NCI-H1417 treated with DMSO at 0.1 percent for 48 hours (cell line): ENCODE results near the gene STIM2.
"Not testable (repeated sequence)": the region's sequence is repeated elsewhere in the genome, so short reads cannot be mapped to it uniquely, and the experiment has no call there.

Experiments used
- DNase-seq: peaks from one replicate; lab custom pipeline; 2025; lab: John Stamatoyannopoulos, UW

STIM2 gene

DNA sequence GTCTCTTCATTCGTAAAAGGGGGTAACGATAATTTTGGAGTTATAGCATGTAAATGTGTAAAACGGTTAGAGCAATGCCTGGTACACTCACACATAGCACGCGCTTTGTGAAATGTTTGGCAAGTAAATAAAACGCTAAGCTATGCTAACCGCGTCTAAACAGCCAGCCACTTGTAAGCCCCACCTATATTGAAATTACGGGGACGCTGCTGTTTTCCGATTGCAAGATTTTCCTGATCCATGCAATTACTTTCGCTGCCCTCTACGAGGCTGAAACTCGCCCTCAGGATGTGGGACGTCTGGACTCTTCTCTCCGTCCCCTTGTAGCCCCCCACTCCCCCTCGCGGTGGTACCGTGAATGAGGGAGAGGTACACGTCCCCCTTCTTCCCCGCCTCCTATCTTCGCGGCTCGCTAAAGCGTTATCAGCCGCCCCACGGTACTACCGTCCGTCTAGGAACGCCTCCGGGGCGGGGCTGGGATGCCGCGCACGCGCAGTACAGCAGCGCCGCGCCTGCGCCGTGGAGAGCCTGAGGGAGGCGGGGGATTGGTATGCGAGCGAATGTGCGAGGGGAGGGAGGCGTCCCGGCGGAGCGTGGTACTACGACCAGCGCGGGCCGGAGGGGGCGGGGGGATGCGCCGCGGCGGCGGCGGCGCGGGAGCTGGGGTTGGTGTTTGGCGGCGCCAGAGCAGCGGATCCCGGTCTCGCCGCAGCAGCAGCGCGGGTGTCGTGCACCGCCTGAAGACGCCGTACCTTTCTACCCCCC, at the start of gene STIM2:
Gene STIM2, plus strand, starts transcription at position 685 of the 765 bp plus-strand sequence.
- peak; percentile 83 for DNase-seq

DNA sequence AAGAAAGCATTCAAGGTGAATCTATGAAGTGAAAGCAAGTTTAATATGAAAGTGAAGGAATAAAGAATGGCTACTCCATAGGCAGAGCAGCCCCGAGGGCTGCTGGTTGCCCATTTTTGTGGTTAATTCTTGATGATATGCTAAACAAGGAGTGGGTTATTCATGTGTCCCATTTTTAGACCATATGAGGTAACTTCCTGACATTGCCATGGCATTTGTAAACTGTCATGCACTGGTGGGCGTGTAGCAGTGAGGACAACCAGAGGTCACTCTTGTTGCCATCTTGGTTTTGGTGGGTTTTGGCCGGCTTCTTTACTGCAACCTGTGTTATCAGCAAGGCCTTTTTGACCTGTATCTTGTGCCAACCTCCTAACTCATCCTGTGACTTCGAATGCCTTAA, 49.1 kb upstream of the STIM2 start:
- not testable (repeated sequence) for DNase-seq

DNA sequence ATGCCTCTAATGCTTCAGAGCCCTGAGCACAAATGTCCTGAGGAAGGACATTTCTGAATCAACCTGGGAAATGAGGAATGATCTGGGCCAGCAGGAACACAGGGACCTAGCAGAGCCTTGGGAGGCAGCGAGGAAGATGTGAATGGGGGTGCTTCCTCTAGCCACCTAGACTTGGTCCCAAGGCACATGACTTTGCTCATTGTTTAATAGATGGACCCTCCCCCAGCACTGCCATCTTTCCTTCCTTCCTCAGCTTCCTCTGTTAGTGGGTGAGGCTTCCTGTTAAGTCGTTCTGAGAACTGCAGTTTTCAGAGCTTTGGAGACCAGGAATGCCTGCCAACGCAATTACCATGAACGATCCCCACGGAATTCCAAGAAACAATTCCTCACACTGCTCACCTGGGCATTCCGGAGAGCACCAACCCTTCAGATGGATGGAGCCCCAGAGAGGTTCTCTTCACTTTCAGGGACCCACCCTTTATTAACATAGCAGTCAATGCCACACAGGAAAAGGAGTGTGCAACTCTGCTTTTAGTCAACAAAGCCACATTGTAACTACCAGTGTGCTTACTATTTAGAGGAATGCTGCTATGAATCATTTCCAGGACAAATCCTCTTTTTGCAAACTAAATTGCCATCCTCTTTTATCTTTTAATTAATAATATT, 48.5 kb upstream of the STIM2 start:
- no peak for DNase-seq

DNA sequence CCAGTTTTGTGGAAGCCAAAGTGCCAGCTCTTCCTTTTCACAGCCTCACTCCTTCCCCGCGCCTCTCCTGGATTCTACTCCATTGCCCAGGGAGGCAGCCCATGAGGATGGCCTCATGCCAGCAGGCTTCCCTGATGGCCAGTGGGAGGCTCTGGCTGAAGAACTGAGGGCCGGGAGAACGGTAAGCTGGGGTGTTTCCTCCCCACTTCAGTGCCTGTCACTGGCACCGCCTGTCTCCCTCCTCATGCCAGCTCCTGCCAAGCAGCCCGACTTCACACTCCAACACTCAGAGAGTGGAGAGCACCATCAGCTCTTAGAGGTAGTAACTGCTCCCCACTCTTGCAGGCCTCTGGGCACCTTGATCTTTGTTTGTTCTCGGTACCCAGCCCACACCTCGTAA, 46.9 kb upstream of the STIM2 start:
- DNase-seq: no peak

DNA sequence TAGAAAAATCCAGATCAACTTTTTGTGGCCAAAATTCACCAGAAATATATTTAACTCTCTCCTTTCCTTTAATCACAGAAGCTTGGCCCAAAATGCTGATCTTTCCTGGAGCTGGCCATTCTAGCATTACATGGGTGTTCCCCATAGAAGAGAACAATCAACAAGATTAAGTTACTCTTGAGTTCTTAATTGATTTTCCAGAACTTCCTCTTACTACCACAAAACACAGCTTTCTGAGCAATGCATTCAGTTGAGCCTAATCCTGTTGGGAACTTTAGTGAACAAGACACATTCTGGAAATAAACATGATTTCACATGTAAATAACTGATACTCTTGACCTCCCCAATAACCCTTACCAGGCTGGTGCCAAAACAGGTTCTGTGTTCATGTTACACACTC, 45.4 kb upstream of the STIM2 start:
- no peak for DNase-seq

DNA sequence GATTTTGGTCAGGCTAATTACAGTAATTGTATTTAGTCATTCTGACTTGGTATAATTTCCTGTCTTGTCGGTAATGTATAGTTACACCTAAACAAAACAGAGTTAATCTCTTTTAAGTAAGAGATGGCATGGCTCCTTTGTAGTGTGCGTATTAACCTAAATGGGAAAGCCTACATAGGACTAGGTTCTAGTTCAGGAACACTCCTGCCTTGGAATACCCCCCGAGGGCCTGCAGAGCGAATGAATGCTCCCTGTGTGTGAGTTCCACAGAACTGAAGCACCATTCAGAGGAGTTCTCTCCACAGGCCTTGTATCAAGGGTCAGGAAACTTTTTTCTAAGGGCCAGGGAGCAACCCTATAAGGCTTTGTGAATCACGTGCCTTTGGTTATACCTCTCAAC, 44.9 kb upstream of the STIM2 start:
- no peak for DNase-seq

DNA sequence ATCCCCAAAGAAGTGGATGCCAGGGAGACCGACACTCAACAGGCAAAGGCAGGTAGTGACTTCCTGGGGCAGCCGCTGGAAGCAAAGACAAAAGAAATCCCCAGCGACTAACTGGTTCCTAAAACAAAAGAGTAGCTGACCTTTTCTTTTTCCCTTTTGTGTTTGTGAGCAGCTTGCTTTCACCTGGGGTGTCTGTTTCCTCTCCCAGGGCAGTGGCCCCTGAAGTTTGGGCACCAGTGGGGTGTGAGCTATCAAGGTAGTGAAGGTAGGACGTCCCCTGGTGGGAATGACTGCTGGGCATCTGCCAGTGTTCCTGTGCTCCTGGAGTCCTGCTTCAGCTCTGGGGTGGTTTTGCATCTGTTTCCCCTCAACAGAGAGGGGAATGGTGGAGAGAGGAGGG, 41.6 kb upstream of the STIM2 start:
- no peak for DNase-seq

DNA sequence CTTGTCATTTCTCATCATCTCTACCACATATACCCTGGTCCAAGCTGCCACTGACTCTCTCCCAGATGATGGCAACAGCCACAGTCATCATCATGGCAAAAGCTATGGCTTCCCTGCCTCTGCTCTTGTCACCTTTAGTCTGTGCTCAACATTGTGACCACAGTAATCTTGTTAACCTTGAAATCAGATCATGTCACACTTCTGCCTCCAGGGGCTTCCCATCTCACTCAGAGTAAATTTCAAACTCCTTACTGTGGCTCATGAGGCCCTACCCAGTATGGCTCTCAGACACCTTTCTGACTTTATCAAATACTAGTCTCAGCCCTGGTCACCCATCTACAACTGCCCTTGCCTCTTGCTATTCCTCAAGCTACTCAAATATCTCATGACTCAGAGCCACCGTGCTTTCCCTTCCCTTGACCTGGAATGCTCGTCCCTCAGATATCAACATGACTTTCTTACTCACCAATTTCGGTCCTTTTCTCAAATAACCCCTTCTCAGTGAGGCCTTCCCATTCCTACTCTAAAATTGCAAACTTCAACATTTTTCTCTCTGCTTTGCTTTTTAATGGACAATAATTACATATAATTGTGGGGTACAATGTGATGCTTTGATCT, 41.1 kb upstream of the STIM2 start:
- no peak for DNase-seq

DNA sequence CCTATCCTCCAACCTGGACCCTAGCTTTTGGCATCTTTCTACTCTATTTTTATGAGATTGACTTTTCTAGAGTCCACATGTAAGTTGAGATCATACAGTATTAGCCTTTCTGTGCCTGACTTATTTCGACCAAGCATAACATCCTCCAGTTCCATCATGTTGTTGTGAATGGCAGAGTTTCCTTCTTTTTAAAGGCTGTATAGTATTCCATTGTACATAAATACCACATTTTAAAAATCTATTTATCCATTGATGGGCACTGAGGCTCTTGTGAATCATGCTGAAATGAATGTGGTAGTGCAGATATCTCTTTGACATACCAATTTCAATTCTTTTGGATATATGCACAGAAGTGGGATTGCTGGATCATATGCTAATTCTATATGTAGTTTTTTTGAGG, 40.3 kb upstream of the STIM2 start:
- no peak for DNase-seq

DNA sequence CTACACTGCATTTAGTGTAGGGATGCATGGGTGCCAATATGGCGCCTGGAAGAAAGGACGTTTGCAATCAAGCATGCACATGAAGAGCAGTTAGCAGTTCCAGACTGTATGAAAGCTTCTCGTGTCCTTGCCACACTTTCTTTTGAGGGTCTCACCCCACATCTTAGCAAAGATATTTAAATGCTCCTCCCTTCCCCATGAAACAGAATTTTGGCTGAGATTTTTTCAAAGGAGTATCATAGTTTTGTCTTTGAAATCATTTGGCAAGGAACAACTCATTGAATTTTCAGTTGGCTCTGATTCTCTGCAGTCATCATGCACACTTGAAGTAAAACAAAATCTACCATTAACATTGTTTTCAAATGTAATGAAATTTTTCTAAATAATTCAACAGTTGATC, 39.6 kb upstream of the STIM2 start:
- no peak for DNase-seq

DNA sequence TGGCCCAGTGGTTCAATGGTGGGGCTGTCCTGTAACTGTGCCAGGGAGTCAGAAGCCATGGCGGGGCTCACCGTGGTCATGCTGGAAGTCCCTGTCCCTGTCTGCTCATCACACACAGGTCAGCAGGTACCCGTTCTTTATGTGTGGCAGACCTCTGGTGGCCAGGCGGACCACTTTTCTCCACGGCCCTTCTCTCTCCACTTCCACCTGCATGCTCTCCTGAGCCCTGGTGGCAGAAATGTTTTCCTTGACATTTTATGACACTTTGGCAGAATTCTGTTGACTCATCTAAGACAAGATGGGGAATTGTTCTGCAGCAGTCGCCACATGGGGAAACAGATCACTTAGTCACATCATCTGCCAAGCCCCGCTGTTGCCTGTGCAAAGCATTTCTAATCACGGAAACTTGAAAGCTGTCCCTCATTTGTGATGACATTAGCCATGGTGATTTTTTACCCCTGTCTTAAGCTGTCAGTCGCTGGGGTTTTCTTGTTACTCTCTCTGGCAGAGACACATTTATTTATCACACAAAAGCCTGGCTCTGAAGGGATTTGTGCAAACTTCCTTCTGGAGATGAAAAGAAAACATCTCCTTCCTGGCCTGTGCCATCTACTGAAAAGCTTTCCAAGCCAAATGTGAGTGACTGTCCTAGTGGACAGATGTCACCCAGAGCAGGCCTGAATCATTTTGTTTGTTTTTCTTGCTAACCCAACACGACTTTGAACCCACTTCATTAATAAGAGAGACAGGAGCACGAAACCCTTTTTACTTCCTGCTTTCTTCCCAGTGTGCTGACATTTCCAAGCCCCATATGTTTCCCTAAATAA, 38.8 kb upstream of the STIM2 start:
- no peak for DNase-seq

DNA sequence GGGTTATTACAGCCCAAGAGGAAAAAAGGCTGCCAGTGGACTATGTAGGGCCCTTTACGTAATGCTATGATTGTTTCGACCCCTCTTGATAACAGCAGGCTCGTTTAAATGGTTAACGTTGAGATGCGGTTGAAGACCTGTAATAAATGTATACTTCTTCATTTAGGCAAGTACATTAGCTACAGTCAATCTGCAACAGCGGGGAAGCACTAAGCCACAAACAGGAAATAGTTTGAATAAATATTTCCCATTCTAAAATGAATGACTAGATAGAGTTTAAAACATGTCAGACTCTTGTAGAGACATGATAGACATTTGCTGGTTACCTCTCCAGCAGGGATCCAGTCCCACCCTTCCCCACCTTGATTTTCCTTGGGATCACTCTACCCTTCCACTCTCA, 38.1 kb upstream of the STIM2 start:
- no peak for DNase-seq

DNA sequence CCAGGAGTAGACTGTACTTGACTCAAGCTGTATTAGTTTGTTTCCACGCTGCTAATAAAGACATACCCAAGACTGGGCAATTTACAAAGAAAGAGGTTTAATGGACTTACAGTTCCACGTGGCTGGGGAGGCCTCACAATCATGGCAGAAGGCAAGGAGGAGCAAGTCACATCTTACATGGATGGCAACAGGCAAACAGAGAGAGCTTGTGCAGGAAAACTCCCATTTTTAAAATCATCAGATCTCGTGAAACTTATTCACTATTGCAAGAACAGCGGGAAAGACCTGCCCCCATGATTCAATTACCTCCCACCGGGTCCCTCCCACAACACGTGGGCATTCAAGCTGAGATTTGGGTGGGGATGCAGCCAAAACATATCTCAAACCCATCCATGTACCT, 37.7 kb upstream of the STIM2 start:
- DNase-seq: not testable (repeated sequence)

DNA sequence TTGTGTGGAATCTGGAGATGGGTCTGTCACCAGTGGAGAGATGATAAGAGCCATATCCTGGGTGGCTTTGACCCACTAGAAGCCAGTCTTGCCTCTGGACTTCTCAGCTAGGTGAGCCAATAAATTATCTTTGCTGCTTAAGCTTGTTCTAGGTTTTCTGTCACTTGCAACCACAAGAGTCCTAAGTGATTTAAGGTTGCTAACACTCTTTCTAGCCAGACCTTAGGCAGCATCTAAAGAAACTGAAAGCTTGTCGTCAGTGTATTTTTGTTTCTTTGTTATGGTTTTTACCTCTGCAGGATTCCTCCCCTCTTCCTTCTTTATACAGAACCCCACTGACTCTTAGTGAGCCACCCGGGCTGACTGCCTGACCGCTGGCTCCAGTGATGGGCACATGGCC, 37.1 kb upstream of the STIM2 start:
- no peak for DNase-seq

DNA sequence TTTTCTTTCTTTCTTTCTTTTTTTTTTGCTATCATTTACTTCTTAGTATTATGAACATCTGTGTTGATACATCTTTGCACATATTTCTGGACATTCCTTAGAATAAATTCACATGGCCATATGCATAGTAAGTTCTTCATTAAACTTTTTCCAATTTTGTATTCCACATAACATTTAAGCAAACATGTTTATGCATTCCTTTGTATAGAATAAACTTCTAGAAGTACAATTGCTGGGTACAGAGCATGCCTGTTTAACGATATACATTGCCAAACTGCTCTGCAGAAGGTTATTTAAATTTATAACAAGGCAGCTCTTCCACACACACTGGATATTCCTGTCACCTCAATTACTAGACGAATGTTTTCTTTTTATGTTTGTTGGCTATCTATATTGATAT, 36.0 kb upstream of the STIM2 start:
- DNase-seq: no peak

DNA sequence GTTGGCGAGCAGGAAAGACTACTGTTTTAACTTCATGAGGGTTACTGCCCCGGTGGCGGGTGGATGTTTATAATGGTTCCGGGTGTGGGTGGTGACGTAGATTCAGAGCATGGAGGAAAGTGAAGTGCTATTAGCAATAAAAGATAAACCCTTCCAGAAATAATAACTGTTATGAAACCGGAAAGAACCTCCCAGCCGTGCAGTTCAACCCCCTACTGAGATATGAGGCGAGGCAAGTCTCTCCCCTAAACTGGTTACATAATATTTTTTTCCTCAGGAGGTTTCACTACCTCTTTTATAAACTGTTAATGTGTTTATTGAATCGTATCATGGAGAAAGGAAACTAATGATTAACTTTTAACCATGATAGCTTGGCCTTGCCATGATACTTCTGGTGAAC, 33.9 kb upstream of the STIM2 start:
- DNase-seq: no peak

DNA sequence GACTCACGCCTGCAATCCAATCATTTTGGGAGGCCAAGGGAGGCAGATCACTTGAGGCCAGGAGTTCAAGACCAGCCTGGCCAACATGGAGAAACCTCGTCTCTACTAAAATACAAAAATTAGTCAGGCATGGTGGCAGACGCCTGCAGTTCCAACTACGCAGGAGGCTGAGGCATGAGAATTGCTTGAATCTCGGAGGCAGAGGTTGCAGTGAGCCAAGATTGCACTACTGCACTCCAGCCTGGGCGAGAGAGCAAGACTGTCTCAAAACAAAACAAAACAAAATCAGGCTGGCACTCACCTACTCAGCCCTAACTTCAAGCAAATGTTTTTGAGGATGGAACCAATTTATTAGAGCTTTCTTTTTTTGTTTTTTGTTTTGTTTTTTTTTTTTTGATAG, 33.3 kb upstream of the STIM2 start:
- DNase-seq: not testable (repeated sequence)

DNA sequence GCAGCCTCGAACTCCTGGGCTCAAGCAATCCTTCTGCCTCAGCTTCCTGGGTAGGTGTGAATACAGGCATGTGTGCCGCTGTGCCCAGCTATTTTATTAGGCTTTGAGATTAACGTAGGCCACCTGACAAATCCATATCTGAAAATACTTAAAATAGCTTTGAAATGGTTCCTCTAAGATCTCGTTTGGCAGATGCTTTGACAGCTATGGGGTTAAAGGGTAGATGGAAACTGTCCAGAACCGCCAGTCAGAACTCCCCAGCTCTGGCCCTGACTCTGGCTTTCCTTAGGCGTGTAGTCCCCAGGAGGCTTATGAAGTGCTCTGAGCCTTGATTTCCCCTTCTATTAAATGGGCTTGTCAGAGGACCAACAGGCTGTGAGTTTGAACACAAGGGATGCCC, 32.8 kb upstream of the STIM2 start:
- no peak for DNase-seq

DNA sequence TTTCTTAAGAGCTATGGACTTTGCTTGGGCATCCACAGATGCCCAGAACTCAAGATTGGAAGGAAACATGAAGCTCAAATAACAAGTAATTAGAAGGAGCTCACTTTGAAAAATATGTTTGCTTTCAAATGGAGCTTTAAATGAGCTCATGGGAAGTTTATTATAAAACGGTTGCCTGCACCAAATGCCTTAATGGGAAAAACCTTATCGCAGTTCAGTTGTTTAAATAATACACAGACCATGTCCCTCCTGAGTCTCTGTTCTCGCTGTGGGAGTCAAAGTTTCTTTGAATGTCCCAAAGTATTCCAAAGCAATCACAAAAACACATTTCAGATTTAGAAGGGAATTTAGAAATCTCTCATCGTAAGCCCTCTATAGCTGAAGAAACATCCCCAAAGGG, 31.6 kb upstream of the STIM2 start:
- DNase-seq: no peak

DNA sequence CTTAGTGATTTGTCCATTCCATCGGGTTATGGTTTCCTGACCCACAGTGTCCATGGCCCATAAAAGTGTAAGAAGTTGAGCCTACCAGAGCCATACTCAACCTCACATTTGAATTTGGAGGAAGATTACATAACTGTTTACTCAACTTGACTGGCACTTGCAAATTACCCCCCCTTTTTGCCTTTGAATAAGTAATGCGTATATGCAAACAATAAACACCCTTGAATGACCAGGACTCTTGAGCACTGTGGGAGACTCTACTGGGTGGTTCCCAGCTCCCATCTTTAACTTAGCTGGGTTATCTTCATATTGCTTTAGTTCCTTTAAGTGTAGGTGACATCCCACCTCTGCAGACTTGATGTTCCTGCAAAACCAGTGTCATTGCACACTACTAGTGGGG, 30.6 kb upstream of the STIM2 start:
- DNase-seq: no peak

DNA sequence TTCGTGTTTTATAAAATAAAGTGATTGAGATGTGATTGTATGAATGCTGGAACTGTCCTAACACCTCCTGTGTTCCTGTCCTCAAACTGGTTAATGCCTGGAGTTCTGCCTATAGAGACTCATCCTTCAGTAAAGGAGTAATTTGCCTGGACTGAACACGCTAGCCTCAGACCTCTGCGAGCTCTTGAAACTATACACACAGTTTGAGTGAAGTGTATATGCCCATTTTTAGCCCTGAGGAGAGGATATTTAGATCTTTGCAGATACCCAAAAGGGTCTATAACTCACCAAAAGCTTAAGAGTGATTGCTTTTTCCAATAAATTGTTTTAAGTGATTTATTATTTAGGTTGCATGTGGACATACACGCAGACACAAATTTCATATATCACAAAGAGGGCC, 29.9 kb upstream of the STIM2 start:
- no peak for DNase-seq

DNA sequence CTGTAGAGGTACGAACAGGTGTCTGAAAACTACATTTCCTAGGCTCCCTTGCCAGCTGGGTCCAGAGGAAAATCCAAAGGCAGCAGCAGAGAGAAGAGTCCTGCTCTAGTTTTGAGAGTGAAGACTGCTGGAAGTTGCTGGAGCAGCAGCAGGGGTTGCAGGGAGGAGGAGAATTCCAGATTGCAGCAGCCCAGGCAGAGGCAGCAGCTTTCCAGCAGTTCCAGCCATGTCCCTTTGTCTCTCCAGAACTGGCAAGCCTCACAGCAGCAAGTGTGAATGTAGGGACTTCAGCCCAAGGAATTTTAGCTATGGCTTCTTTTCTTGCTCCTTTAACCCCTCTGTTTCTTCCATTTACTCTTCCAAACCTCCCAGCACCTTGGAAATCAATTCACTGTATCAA, 24.1 kb upstream of the STIM2 start:
- no peak for DNase-seq
